BJ (cell line): Measurements from ENCODE around the gene CSF1R. TPM values are rescaled to one million over a fixed set of nuclear protein-coding genes. Genes with fewer than 3 reads are reported as not detected.

Experiments
- CTCF ChIA-PET: fragments of 350-600 bp; formaldehyde crosslinking; extraction: SDS; loops from one replicate; lab custom pipeline; 2021; ENCODE audit warnings: antibody characterized with exemption, inconsistent platforms; lab: Yijun Ruan, JAX
- POLR2A ChIA-PET: fragments of 300-600 bp; sonication (Branson Sonifier 250); formaldehyde crosslinking; extraction: SDS; loops from one replicate; lab custom pipeline; 2021; ENCODE audit warnings: antibody characterized with exemption; lab: Charles Lee
- DNase-seq: peaks from one replicate; pipeline ENCODE4 v3.0.0-alpha.2; 2011; ENCODE audit warnings: low read depth
- H3K27me3 ChIP-seq: 2 replicates; pipeline ENCODE4 v1.6.0; 2011; ENCODE audit warnings: low read length; ENCODE audit not compliant: control insufficient read depth, insufficient read depth
- H3K36me3 ChIP-seq: 2 replicates; pipeline ENCODE4 v1.5.1; 2011; ENCODE audit warnings: low read length; ENCODE audit not compliant: control insufficient read depth, insufficient read depth
- H3K4me3 ChIP-seq: 2 replicates; pipeline ENCODE4 v1.5.1; 2011; ENCODE audit warnings: low read depth, mild to moderate bottlenecking, control low read depth, low read length
- polyA plus RNA-seq: library from polyadenylated mRNA; depleted of rRNA; stranded (reverse); fragments of >200 nt; gene quantifications from 2 replicates; pipeline ENCODE4 v1.2.3, GENCODE V29; 2011
- TF ChIP-seq, protein P1 (sequence below): IDR thresholded peaks from 2 replicates; pipeline ENCODE4 v1.5.1; 2011; ENCODE audit warnings: low read depth, mild to moderate bottlenecking, control low read depth, inconsistent platforms, low read length, moderate library complexity; ENCODE audit not compliant: insufficient read depth

The CSF1R gene
- polyA plus RNA-seq, 1 experiment: 0.29 TPM

DNA sequence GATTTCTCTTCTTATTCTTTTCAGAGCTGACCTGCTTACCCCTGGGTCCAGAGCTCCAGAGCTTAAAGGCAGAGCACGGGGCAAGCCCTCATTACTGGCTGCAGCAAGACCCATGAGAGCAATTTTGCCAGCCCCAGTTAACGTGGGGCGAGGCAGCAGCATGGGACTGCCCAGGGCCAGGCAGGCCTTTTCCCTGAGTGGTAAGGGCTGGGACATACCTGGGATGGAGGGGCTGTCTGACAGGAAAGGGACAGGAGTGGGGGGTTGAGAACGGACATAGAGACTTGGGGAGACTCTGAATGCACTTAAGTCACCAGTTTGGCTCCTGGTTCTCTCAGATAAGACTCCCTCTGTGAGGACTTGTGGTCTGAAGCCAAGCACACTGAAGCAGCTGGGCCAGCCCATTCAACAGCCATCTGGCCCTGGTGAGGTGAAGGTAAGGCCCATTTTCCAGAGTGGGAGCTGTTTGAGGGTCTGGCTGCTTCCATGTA is 59.6 kb downstream of the CSF1R start:
- DNase-seq: no peak
- POLR2A ChIA-PET: no interaction called here
- TF ChIP-seq, protein P1, sequence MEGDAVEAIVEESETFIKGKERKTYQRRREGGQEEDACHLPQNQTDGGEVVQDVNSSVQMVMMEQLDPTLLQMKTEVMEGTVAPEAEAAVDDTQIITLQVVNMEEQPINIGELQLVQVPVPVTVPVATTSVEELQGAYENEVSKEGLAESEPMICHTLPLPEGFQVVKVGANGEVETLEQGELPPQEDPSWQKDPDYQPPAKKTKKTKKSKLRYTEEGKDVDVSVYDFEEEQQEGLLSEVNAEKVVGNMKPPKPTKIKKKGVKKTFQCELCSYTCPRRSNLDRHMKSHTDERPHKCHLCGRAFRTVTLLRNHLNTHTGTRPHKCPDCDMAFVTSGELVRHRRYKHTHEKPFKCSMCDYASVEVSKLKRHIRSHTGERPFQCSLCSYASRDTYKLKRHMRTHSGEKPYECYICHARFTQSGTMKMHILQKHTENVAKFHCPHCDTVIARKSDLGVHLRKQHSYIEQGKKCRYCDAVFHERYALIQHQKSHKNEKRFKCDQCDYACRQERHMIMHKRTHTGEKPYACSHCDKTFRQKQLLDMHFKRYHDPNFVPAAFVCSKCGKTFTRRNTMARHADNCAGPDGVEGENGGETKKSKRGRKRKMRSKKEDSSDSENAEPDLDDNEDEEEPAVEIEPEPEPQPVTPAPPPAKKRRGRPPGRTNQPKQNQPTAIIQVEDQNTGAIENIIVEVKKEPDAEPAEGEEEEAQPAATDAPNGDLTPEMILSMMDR: no peak
- Histone ChIP-seq H3K4me3 (no peak overlapping the region), H3K36me3 (peaks cover 7% of the 10 kb centered on the region), H3K27me3 (no peaks in the 10 kb centered on the region)
- CTCF ChIA-PET: interaction anchor here (1.5 to 1.9 kb wide), 2 partner anchors 10 to 55 kb away, joined by 4 read pairs; no protein-coding TSS in a partner anchor

DNA sequence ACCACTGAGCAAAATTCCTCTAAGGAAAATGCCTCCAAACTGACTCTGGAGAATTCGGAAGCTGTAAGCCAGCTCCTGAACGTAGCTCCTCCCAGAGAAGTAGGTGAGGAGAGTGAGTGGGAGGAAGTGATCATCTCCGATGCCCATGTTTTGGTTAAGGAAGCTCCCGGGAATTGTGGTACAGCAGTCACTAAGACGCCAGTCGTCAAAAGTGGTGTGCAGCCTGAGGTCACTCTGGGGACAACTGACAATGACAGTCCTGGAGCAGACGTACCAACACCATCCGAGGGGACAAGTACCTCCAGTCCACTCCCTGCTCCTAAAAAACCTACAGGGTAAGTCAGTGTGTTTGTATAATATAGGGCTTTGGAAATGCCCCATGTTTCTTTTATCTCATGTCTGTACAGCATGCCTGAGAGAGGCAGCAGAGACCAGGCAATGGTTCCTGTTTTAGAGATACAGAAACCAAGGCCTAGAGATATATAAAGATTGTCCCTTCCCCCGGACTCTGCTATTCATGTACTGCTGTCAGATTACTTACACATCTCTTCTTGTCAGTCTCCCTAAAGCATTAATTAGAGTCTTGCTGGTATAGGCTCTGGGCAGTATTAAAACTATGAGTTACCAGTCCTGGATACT is 61.9 kb downstream of the CSF1R start:
- H3K27me3 ChIP-seq: no peaks in the 10 kb centered on the region
- ChIA-PET CTCF (interaction anchor here (1.4 to 1.6 kb wide), 2 partner anchors 10 to 18 kb away, joined by 4 to 5 read pairs; no protein-coding TSS in a partner anchor), POLR2A (no interaction called here)
- DNase-seq: no peak
- TF ChIP-seq, protein P1: no peak
- H3K4me3 ChIP-seq: no peak overlapping the region
- H3K36me3 ChIP-seq: peaks cover 8% of the 10 kb centered on the region

DNA sequence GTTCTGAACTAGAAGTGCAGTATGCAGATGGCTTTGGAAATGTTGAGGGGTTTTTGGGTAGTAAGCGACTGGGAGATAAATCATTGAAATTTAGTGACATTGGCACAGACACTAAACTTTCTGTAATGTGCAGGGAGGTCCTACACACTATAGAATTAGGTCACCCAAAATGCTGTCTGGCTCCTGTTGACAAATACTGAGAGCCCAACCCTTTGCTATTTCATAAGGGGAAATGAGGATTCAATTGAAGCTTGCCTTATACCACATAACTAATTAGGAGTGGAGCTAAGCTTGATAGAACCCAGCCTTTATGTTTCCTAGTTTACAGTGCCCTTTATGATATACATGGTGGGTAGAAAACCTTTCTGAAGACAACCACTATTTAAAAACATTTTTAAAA is 63.2 kb downstream of the CSF1R start:
- ChIA-PET POLR2A (no interaction called here), CTCF (interaction anchor here (0.7 to 1.6 kb wide), 6 partner anchors 9 to 195 kb away, joined by 3 to 5 read pairs (median 4); no protein-coding TSS in a partner anchor)
- Histone ChIP-seq H3K4me3 (no peak overlapping the region), H3K36me3 (peaks cover 8% of the 10 kb centered on the region), H3K27me3 (no peaks in the 10 kb centered on the region)
- TF ChIP-seq, protein P1: no peak
- no peak for DNase-seq

DNA sequence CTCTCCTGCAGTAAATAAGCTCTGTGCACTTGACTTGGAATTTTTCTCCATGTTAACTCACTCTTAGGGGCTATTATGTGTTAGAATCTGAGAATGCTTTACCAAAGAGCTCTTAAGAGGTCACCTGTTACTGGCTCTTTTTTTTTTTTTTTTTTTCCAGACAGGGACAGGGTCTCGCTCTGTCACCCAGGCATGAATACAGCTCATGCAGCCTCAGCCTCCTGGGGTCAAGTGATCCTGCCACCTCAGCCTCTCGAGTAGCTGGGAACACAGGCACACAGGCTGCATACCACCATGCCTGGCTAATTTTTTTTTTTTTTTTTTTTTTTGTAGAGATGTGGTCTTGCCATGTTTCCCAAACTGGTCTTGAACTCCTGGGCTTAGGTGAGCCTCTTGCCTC is 63.7 kb downstream of the CSF1R start:
- ChIA-PET CTCF (interaction anchor here (1.1 to 1.6 kb wide), 3 partner anchors 12 to 196 kb away, joined by 4 to 5 read pairs (median 5); no protein-coding TSS in a partner anchor), POLR2A (interaction anchor here (0.6 to 1.0 kb wide), 3 partner anchors 12 to 133 kb away, joined by 3 to 4 read pairs (median 3); partner anchors contain the start of gene PDGFRB)
- Histone ChIP-seq H3K27me3 (no peaks in the 10 kb centered on the region), H3K4me3 (no peak overlapping the region), H3K36me3 (peaks cover 8% of the 10 kb centered on the region)
- TF ChIP-seq, protein P1: no peak
- DNase-seq: no peak

DNA sequence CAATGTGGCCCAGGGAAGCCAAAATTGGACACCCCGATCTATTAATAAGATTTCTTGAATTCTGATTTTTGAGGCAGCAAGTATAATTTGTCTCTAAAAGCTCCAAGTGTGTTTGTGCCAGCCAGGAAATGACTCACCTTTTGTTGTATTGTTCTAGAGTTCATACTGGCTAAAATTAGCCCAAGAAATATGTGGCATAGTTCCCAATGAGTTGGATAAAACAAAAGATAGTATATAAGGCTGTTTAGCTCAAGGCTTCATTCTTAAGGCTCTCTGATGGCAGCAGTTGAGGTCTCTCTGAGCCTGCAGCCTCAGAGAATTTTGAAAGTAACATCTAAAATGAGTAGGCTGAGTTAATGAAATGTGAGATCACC is 64.2 kb downstream of the CSF1R start:
- H3K4me3 ChIP-seq: no peak overlapping the region
- no peaks in the 10 kb centered on the region for H3K27me3 ChIP-seq
- DNase-seq: peak; percentile 61
- ChIA-PET POLR2A (interaction anchor here (0.6 to 1.0 kb wide), 3 partner anchors 13 to 134 kb away, joined by 3 to 4 read pairs (median 3); partner anchors contain the start of gene PDGFRB), CTCF (interaction anchor here (0.7 to 1.3 kb wide), 7 partner anchors 12 to 184 kb away, joined by 3 to 4 read pairs (median 3); partner anchors contain the start of genes HMGXB3 and TIGD6)
- peaks cover 8% of the 10 kb centered on the region for H3K36me3 ChIP-seq
- TF ChIP-seq, protein P1: no peak
